Pancreas (tissue), 10 donors: ENCODE results near the gene AMBP. TPM values are rescaled to one million over a fixed set of nuclear protein-coding genes. Genes with fewer than 3 reads are reported as not detected.

Source experiments
- ATAC-seq, 4 donors: fragments of 200-7000 bp; cut with Tn5 transposase; one replicate each; pipeline versions ENCODE4 v1.8.0 to v1.9.1; 2020; ENCODE audit warnings: mild to moderate bottlenecking in 4 of 4, moderate library complexity in 4 of 4
- DNase-seq, 6 donors: peaks; one replicate each; pipeline ENCODE4 v3.0.0-alpha.2; 2020
- FAIRE-seq: peaks from 2 replicates; lab custom pipeline; 2012; peaks lifted over from hg19 to GRCh38; lab: Jason Lieb, UNC
- H3K27ac ChIP-seq, 4 donors: fragments of 200-600 bp; sonication (generic); 1 replicate in 3 of 4; 2 replicates in 1 of 4; pipeline versions ENCODE4 v1.5.0 to v1.8.0; 2020
- H3K27me3 ChIP-seq, 4 donors: fragments of 200-600 bp; one replicate each; pipeline ENCODE4 v1.8.0; 2021
- H3K36me3 ChIP-seq, 3 donors: fragments of 200-600 bp; sonication (generic) in 1 of 3; one replicate each; pipeline versions ENCODE4 v1.5.0 to v1.8.0; 2020 to 2021
- H3K4me1 ChIP-seq, 3 donors: fragments of 200-600 bp; one replicate each; pipeline ENCODE4 v1.8.0; 2021
- H3K4me3 ChIP-seq, 4 donors: fragments of 200-600 bp; sonication (generic) in 2 of 4; one replicate each; pipeline versions ENCODE4 v1.5.0 to v1.8.0; 2020 to 2021
- H3K9me3 ChIP-seq, 4 donors: fragments of 200-600 bp; one replicate each; pipeline ENCODE4 v1.8.0; 2021
- WGBS, 2 donors: extraction: QIAGEN DNeasy Blood & Tissue Kit; methylation state at CpG; one replicate each; pipeline ENCODE4 v1.1.7; 2013; 5-methylcytosine and 5-hydroxymethylcytosine counted together
- intact Hi-C, 3 donors: fragments of 100-400 bp; cut with DNase I; formaldehyde crosslinking; loops; one replicate each; pipeline versions ENCODE4 v1.11.1 to v1.14.2; 2022
- polyA plus RNA-seq, 2 donors: library from polyadenylated mRNA; stranded (reverse); fragments of 200-250 nt; gene quantifications; one replicate each; pipeline ENCODE4 v1.2.3, GENCODE V29; 2013
- total RNA-seq, 6 donors: library from RNA; stranded (reverse); fragmentation: NEBNext Ultra II Directional in 4 of 6; extraction: Animal tissue kit (Norgen Biotek cat#: 25700) in 4 of 6; gene quantifications; one replicate each; pipeline versions ENCODE4 v1.2.1 to v1.2.4, GENCODE V29; 2021 to 2023
- TF ChIP-seq, protein P1 (sequence below), 4 donors: fragments of 200-600 bp; sonication (generic) in 3 of 4; IDR thresholded peaks; one replicate each; pipeline versions ENCODE4 v1.5.0 to v1.8.0; 2021; ENCODE audit warnings: antibody characterized with exemption in 4 of 4
- donor health status: healthy with polysubstance abuse.
- donor health status: DM: no; HTN: no; CAD: no; lungs with moderate emphysema.
- donor health status: DM: no; HTN: no; CAD: no.
- donor health status: control.
- donor health status: control.
- donor health status: Bipolar disorder and iron deficiency.
- donor health status: DM: yes; HTN: yes; CAD: no.
- donor health status: DM: no; HTN: no; CAD: no.
- donor health status: DM: no; HTN: no; CAD: no.
- donor health status: DM: yes; HTN: yes; CAD: no.

AMBP gene
- total and polyA plus RNA-seq, 8 donors: 62.7 to 370 (median 102) TPM

DNA sequence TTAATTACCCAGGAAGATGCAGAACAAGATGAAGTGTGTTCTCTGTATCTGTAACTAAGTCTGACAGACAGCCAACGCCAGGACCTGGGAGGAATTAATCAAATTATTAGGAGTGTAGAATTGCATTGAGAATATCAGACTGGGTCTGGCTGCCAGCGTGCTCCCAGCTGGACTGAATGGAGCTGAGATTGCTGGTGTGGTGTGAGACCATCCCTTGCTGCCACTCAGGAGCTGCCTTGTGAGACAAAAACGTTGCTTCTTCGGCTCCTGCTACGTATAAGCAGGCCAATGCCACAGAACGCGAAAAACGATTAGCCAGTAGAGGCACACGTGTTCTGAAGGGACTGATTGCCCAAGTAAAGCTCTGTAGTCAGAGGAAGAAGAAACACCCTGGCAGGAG lies 66.8 kb downstream of the AMBP start:
- ATAC-seq: no peak
- no peak for FAIRE-seq
- 93 to 94% methylated on average over 9 of the region's 9 CpGs for WGBS, 2 donors
- H3K36me3 ChIP-seq: peaks cover 0 to 9% (median 0%) of the 10 kb centered on the region in 3 donors
- no peak overlapping the region for H3K27ac ChIP-seq
- H3K9me3 ChIP-seq: no peaks in the 10 kb centered on the region
- H3K27me3 ChIP-seq: no peaks in the 10 kb centered on the region
- H3K4me3 ChIP-seq: no peak overlapping the region
- peak in 2 of 6 donors; percentile 2 to 8 for DNase-seq
- no peaks in the 10 kb centered on the region for H3K4me1 ChIP-seq
- intact Hi-C loops: no loop called here
- TF ChIP-seq, protein P1, sequence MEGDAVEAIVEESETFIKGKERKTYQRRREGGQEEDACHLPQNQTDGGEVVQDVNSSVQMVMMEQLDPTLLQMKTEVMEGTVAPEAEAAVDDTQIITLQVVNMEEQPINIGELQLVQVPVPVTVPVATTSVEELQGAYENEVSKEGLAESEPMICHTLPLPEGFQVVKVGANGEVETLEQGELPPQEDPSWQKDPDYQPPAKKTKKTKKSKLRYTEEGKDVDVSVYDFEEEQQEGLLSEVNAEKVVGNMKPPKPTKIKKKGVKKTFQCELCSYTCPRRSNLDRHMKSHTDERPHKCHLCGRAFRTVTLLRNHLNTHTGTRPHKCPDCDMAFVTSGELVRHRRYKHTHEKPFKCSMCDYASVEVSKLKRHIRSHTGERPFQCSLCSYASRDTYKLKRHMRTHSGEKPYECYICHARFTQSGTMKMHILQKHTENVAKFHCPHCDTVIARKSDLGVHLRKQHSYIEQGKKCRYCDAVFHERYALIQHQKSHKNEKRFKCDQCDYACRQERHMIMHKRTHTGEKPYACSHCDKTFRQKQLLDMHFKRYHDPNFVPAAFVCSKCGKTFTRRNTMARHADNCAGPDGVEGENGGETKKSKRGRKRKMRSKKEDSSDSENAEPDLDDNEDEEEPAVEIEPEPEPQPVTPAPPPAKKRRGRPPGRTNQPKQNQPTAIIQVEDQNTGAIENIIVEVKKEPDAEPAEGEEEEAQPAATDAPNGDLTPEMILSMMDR (IDR thresholded peaks at IDR 0.05): no peak

Other genes with a start within 250 kb of the AMBP start
- gene ZNF618, start 202.0 kb downstream of the AMBP start, total RNA-seq: 10 to 100 TPM in 1 of 6 donors, 1 to 10 TPM in 5; 7.0 to 14.0 (median 8.8) TPM
- 1 to 10 TPM; 5.1 to 6.4 TPM for gene ZNF618, start 202.0 kb downstream of the AMBP start, polyA plus RNA-seq
- 100 to 1,000 TPM in 1 of 6 donors, 10 to 100 TPM in 5; 40.4 to 124 (median 58.5) TPM for gene KIF12, start 21.0 kb upstream of the AMBP start, total RNA-seq
- gene KIF12, start 21.0 kb upstream of the AMBP start, polyA plus RNA-seq: 100 to 1,000 TPM; 393 to 605 TPM
- 10 to 100 TPM in 5 of 6 donors, 1 to 10 TPM in 1; 9.7 to 31.8 (median 17.3) TPM for gene COL27A1, start 77.2 kb upstream of the AMBP start, total RNA-seq
- 100 to 1,000 TPM in 1 of 2 donors, 10 to 100 TPM in 1; 71.1 to 109 TPM for gene COL27A1, start 77.2 kb upstream of the AMBP start, polyA plus RNA-seq
- gene ORM1, start 244.8 kb upstream of the AMBP start, total RNA-seq: 10 to 100 TPM in 1 of 6 donors, under 1 TPM in 2, not detected in 3; 0.38 to 10.2 (median 0.92) TPM
- 1 to 10 TPM in 1 of 2 donors, under 1 TPM in 1; 0.82 to 1.6 TPM for gene ORM1, start 244.8 kb upstream of the AMBP start, polyA plus RNA-seq